GM21576 (cell line): Measurements from ENCODE around the gene PDIA5.

Source experiments
- ATAC-seq: cut with Tn5 transposase; IDR thresholded peaks from one replicate; pipeline ENCODE4 v1.9.1; 2021; ENCODE audit warnings: mild to moderate bottlenecking, moderate library complexity; ENCODE audit not compliant: unreplicated experiment

PDIA5 gene

DNA sequence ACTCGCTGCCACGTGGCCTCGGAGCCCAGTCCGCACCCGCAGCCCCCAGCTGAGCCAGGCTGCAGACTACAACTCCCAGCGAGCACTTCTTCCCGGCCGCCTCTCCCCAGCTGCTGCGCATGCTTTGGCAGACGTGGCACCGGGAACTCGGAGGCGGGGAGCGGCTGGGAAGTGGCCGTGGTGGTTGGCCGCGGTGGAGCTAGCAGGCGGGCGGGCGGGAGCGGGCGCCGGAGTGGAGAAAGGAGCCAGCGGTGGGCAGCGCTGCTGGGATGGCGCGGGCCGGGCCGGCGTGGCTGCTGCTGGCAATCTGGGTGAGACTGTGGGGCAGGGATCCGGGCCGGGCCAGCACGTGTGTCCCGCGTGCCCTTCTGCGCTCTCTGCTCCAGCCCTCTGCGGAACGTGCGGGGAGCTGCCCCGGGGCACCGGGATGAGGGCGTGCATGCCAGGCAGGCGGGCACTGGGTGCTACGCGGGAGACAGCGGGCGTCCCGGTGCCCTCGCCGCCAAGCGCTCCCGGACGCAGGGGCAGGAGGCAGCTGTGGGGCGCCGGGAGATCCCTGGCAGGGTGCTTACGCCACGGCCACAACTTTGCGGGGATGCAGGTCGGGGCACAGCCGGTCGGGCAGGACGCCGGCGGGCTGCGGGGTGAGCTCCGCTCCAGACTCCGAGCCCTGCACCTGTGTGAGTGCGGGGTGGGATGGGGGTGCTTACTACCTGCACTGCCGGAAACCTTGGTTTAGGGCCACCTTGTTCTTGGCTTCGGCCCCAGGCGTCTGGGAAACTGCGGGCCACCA is at the start of gene PDIA5:
TSS of gene PDIA5 (plus strand) at position 130 of the 793 bp plus-strand sequence. CDS start at position 270, 140 bp downstream.
- peak; percentile 86 for ATAC-seq

DNA sequence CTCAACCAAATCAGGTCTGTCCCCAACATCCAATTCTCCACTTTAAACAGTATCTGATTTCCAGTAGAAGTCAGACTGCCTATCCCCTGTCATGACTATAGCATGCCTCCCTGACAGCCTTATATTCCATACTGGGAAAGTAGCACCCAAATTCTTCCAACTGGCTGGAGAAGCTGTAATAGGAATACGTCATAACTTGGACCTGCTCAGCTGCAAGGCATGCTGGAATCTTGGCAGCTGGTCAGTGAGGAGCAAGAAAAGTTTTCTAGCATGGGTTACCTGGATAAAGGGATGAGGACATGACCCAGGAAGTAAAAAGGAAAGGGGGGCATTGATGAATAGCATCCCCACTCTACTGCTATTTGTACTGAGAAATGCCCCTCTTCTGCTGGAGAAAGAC is 48.1 kb upstream of the PDIA5 start:
- no peak for ATAC-seq

DNA sequence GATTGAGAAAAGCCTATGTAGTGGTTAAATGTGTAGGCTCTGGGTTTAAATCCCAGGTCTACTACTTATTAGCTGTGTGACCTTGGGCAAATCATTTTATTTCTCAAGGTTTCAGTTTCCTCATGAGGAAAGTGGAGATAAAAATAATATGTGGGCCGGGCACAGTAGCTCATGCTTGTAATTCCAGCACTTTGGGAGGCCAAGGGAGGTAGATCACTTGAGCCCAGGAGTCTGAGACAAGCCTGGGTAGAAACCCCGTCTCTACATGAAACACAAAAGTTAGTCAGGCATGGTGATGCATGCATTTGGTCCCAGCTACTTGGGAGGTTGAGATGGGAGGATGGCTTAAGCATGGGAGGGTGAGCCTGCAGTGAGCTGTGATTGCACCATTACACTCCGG is 47.7 kb upstream of the PDIA5 start:
- no peak for ATAC-seq

DNA sequence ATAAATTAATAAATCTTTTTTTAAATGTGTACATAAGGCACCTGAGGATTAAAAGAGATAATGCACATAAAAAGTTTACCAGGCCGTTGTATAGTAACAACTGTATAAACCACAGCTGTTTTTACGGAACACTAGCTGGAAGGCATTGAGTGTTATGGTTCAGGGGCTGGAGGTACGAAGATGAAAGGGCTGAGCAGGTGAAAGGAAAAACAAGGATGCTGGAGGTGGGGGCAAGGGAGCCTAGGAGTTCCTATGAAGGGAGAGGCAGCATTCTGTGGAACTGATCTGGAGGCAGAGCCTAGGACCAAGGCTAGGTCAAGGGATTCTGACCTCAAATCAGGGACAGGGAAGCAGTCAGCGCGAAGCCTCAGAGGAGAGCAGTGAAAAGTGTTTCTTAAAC is 47.2 kb upstream of the PDIA5 start:
- no peak for ATAC-seq

DNA sequence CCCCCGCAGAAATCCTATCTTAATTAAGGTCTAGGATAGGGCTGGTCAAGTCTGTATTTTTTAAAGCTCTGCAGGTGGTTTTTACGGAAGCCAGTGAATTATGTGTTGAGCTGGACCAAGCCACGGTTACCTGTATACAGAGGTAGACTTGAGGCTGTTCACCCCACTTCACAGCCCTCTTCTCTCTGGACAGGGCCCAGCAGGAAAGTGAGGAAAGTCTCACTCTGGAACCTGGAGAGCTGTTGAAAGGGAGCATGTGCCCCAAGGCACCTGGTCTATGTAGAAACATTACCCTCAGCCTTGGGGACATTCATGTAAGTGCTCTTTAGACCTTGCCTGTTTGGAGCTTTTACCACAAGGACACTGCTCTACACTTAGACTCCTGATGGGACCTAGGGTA is 46.1 kb upstream of the PDIA5 start:
- ATAC-seq = no peak

DNA sequence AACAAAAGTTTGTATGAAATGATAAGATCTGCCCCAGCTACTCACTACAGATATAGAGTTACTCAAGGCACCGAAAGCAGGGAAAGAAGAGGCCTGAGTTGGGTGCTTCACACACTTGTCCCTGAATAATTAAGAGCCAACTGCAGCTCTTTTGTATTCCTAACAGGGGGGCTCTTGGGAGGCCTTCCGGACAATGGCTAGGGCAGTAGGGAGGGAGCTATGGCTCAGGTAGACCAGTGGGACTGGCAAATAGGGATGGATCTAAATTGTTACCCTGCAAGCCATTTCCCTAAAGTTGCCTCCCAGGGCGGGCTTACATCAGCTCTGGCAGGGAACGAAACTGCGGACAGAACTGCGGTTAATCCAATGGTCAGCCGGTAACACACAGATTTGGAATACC is 45.4 kb upstream of the PDIA5 start:
- ATAC-seq = no peak

DNA sequence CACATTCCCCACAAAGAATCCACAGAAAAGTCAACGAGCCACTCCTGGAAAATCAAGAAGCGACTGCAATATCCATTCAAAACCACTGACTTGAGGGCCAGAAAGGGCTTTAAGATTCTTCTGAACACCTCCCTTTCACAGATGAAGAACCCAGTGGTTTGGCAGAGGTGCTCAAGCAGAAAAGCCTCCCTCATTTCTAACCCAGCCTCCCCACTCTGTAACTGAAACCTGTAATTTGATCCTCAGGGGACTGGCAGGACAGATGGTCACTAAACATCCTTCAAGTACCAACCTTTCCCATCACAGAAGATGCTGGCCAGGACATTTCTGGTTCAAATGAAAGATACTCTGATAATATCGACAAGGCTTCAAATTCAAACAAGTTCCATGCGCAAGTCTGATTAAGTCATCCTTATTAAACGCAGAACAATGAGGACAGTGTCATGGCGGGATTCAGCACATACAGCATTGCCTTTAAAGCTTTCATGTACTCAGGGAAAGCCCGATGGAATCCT is 44.8 kb upstream of the PDIA5 start:
- ATAC-seq = no peak

DNA sequence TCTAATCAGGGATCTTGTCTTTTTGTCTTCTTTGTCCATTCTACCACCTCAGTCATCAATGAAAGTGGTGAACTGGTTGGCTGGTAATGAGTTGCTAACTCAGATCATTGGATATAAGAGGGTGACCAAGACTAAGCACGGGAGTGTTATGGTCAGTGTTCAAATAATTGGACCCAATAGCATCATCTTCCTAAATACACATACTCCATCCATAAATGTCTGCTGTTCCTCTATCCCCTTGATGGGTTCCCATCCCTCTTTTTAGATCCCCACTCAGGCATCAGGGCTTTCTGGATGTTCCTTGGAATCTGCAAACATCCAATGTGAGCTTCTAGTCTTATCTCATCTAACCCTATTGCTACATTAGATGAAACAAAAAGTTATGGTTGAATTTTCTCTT is 42.8 kb upstream of the PDIA5 start:
- ATAC-seq = no peak

DNA sequence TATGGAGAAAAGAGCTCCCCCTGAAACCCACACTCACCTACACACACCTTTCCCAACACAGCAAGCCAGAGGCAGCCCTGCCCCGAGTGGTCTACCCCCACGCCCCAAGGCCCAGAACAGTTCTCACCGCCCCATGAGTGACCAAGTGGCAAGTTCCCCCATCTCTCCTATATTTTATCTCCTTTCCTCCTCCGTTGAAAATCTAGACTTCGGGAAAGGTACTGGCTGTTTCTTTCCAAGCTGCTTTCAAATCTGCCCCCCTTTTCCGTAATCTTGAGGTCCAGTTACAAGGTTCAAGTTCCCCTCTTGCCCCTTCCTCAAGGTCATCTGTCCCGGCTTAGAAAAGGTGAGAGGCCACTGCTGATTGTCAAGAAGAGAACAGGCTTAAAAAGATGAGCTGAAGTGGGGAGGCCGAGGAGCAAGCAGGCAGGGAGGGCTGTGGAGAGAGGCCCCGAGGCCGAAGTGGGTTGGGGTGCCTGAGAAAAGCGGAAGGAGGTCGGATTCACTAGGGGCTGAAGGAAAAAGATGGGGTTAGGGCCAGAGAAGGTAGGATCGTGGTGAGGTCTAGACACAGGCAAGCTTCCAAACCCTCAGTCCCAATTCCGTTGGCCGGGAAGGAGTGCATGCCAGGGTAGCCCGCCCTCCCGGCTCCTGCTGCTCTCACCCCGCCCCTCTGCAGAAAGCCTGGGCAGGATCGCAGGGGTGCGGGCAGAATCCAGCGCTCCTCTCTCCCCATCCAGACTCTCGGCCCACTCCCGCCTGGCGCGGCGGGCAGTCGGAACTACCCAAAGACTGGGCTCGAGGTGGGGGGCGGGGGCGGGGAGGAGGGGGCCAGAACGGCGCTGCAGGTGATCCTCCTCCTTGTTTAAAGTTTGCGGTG is 40.9 kb upstream of the PDIA5 start:
- no peak for ATAC-seq

DNA sequence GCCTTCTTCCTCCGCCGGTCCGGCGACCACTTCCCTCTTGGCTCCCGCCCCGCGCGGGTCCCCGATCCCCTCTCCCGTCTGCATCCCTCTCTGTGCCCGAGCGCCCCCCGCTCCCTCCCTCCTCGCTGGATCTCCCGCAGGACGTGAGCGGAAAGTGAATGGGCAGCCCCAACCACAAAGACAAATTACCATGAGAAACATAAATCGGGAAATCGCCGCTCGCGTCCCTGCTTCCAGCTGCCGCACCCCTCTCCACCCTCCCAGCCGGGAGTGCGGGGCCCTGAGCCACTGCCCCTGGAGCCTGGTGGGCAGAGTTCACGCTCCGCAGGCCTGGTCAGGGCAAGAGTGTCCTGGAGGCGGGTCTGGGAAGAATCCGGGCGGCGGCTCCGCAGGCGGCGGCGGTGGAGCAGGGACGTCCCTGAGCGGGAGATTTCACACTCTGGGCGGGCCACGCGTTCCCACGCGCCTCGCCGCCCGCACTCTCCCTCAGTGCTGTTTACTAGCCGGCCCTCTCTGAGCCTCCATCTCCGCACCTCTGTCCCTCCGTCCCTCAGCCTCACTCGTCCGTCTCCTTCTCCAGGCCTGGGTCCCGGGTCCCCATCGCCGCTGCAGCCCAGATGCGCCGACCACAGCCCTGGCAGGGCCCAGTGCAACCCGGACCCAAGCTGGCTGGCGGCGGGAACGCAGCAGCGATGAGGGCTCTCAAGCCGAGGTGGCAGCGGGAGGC is 40.1 kb upstream of the PDIA5 start:
- no peak for ATAC-seq

DNA sequence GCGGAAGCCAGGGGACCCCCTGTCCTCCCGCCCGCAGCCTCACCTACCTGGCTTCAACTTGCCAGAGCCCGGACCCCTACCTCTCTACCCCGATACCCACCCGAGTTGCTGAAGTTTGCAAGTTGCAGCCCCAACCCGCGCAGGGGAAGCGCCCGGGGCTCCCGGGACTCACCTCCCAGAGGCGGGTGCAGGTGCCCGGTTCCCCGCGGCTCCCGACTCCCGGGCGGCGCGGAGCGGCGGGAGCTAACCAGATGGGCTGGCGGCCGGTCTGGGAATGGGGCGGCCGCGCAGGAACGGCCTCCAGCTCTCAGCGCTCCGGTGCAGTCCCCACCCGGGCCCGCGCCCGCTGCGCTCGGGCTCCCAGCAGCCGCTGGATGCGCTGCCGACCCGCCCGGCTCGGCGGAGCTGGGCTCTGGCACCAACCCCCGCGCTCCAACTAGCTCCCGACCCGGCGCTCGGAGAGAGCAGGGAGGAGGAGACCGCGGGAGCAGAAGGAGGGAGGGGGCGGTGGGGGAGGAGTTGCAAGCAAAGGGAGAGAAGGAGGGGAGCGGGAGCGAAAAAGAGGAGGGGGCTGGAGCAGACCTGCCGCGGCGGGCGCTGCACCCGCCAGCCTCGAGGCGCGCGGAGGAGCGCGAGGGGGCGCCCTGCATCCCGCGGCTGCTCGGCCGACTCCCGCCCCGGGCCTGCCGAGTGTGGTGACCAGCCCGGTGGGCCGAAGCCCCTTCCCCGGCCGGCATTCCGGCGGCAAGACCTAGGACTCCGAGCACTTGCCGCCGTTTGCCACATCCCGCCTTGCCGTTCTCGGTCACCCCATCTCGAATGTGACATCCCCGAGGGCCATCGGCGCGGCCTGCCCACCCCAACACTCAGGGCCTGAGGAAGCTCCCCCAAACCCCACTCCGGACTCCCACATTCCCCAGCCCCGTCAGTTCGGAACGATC is 39.3 kb upstream of the PDIA5 start, which contains the start of gene SEMA5B:
TSS of gene SEMA5B (minus strand) at position 472 of the 941 bp plus-strand sequence. CDS start 66,500 bp downstream, outside the sequence.
- ATAC-seq = no peak

DNA sequence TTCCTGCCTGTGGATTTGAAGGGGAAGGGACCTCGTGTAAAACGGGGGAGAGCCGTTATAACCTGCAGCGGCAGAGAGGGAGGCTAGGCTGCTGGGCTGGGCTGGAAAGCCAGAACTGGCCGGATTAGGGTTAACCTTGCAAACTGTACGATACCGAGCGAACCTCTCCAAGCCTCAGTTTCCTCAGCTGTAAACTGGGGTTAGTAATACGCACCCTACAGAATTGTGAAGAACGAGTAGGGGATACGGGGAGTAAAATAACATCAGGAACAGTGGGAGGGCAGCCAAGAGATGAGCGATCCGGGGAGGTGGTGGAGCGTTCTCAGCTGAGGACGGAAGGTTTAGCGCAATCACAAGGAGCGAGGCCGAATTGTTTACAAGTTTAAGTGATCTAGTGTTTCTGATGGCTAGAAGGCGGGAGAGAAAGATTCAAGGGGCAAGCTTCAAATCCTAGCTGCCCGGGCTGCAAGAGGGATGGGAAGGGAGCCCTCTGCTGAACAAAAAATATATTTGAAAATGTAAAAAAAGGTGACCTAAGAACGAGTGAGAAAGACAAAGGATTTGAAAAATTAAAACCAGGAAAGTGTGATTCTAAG is 38.5 kb upstream of the PDIA5 start:
- no peak for ATAC-seq

DNA sequence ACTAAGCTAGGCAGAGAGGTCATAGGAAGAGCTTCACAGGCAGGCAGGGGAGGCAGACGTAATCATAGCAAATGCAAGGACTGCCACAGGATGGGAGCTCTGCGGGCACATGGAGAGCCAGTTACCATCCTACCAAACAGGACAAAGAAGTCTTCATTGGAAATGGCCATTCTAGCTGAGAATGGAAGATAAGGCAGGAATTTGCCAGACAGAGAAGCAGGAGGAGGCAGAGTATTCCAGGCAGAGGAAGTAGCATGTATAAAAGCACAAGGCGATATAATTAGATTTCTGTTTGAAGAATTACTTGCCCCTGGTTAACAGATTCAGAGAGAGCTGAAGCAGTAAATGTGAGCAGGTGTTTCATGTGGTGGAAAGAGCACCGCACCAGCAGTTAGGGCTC is 35.8 kb upstream of the PDIA5 start:
- no peak for ATAC-seq

DNA sequence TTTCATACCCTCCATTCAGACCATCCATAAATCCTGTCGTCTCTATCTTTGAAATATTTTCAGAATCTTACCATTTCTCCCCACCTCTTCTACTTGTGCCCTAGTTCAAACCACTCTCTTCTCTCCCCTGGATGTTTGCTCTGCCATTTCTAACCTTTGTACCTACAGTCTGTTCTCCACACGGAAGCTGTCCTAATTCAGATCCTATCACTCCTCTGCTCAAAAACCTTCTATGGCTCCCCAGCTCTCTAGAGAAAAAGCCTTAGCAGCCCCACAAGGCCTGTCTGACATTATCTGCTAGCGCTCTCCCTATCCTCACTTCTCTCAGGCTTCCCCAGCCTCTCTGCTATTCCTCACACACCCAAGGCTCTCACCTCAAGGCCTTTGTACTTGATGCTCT is 34.8 kb upstream of the PDIA5 start:
- ATAC-seq = no peak

DNA sequence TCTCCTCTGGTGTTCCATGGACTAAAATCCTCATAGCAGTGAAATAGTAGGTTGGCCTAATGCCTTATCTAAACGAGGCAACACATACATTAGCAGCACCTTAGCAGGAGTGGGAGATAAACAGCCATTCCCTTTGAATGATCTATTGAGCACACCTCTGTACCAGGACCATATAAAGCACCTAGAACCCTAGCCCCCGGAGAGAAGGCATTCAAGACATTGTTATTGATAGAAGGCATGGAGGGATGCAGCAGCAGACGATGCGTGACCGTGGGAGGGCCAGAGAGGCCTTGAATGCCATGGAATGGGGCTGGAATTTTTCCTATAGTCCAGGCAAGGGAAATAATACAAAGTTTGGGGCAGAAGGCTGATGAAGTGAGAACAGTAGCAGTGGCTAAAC is 32.7 kb upstream of the PDIA5 start:
- ATAC-seq = no peak

DNA sequence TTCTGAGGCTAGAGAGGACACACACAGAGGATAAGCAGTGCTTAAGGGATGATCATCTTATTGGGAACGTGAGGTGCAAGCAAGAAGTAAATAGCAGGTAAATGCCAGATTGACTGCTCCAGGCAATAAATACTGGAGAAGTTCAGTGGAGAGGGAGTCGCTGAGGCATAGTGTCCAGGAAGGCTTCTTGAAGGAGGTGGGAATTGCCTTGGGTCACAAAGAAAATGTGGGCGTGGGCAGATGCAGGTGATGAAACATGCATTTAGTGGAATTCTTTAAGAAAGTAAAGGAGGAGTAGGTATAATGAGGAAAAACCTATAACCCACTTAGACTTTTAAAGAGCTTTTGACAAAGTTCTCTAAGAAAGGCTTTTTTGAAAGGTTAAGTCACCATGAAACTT is 31.8 kb upstream of the PDIA5 start:
- no peak for ATAC-seq

DNA sequence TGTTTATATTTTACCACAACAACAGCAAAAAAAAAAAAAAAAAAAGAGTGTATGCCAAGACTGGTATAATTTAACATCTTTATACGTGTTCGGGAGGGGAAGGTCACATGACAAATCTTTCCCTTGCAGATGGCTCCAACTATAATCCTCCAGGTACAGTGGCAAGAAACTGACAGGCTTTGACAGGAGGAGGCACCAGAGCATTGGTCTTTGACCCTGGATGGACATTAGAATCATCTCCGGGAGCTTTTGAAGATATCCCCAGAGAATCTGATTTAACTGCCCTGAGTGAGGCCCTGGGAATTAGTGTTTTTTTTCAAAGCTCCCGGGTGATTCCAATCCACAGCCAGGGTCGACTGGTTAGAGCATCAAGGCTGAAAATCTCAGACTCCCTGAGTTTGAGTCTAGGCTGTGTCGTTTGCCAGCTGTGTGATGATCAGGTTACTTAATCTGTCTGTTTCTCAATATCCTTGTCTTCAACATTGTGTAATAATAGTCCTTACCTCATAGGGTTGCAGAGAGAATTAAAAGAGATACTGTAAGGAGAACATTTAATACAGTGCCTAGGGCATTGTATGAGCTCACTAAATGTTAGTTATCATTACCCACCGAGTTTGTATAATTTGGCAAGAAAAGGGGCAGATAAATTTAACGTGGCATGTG is 30.3 kb upstream of the PDIA5 start:
- ATAC-seq = no peak

DNA sequence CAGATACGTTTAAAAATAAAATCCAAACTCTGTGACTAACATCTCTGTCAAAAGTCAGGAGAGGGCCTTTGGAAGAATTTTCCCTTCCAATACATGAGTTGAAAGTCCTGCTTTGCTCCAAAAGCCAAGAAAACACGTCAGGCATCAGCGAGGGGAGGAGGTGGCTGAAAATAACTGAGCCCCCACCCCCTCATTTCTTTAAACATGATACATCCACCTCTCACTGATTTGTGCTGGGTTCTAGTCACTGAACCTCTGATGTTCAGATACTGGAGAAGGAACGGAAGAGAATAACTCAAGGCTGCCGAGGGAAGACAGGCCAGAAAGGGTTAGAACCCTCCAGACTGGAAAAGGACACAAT is 29.8 kb upstream of the PDIA5 start:
- ATAC-seq = no peak

DNA sequence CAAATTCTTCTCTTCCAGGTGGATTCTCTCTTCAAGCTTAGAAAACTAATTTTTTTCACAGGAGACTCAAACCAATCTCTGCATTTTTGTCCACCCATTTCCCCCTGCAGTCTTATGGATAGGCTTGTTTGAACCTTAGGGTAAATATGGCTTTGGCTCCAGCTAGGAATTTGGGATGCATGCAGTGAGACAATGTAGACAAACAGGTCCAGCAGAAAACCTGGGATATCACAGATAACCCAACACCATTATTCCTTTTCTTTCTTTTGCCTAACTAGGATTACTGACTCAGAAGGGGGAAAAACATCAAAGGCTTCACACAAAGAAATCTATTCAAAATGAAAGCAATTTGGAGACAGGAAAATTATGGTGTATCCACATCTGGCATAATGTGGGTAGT is 28.1 kb upstream of the PDIA5 start:
- ATAC-seq = no peak
